HG03135 (cell line): ENCODE measurements around the gene NECAB2.

ENCODE experiments used
- ATAC-seq: cut with Tn5 transposase; IDR thresholded peaks from one replicate; pipeline ENCODE4 v1.9.1; 2021; ENCODE audit warnings: mild to moderate bottlenecking, moderate library complexity; ENCODE audit not compliant: unreplicated experiment

NECAB2 gene

DNA sequence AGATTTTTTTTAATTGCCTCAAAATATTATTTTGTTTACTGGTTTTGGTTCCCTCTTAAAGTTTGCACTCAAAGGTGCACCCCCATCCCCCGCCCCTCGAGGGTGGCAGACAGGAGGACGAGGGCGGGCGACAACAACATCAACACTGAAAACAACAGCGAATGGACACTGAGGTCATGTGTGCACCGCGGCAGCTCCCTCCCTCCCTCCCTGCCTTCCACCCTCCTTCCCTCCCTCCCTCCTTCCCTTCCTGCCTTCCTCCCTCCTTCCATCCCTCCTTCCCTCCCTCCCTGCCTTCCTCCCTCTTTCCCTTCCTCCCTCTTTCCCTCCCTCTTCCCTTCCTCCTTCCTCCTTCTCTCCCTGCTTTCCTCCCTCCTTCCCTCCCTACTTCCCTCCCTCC, 16.5 kb upstream of the NECAB2 start:
- no peak for ATAC-seq

DNA sequence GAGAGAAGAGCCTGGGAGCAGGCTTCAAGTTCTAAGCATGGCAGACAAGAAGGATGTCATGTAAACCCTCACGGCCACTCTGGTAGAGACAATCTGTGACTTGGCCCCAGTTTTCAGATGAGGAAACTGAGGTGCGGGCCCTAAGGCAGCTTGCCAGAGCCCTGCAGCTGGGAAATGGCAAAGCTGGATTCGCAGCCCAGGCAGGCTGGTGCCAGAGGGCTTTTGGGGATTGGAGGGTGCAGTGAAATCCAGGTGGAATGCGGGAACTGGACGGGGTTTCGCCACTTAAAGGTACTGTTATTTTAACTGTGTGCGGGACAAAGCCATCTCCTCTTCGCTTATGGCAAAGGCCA, 15.5 kb upstream of the NECAB2 start:
- no peak for ATAC-seq

DNA sequence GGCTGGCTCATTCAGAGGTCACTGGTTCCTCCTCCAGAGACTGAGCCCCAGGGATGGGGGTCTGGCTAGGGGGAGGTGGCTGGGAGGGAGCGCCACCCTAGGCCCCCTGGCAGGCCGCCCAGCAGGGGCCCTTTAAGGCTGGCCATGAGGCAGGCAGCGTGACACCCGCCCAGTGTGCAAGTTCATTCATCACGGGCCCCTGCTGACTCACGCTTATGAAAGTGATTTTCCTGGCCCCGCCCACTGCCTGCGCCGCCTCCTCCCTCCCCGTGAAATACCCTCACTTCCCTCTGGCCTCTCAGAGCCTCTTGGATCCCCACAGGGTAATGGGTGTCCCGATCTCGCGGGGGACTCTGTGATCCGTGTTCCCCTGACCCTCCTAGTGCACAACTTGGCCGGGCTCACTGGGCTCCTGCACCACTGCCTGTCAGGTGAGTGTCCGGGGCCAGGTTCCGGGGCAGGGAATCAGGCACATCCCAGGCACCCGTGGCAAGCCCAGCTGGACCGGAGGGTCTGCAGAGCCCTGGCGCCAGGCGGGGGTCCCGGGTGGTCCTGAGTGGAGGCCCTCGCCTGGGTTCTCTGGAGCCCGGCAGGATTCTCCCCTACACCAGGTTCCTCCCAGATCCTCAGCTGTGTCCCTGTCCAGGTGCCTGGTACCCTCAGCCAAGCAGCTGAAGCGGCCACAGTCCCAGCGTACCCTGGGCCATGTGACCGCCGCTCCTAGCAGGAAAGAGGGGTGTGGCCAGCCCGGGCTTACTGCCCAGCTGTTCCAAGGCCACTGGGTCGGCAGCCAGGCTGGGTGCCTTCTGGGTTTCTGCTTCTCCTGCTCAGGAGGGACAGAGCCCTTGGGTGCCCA, 14.9 kb upstream of the NECAB2 start, which contains the start of gene OSGIN1:
TSS of gene OSGIN1 (plus strand) at position 301 of the 856 bp plus-strand sequence. CDS start 4,432 bp downstream, outside the sequence.
- peak; percentile 78 for ATAC-seq

DNA sequence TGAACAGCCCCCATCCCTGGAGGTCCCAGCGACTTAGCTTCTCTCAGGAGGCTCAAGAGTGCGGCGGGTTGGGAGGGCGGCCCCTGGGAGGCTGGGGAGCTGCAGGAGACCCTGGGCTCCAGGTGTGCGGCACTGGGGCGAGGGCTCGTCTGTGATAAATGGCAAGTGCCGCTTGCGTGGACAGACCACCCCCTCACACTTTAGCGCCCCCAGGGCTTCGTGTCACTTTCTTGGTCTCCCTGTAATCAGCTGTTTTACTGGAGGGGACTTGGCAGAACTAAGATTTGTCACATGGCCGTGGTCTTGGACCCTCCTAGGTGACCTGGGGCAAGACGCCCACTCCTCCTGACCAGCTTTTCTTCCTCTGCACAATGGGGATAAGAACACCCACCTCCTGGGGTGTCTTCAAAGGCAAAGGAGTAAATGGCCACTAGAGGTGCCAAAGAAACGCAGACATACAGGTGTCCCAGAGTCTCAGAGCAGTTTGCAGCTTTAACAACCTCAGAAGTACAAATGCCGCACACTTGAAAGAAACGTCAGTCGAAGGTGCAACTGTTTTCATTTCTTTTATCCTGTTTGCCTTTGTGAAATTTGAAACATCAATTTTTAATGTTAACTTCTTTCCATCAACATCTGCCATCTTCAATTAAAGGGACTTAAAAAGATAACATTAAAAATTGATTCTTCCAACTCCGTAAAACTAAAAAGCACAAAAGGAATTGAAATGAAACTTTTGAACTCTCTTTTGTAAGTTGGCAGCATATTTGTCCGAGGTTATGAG, 14.1 kb upstream of the NECAB2 start:
- ATAC-seq = no peak

DNA sequence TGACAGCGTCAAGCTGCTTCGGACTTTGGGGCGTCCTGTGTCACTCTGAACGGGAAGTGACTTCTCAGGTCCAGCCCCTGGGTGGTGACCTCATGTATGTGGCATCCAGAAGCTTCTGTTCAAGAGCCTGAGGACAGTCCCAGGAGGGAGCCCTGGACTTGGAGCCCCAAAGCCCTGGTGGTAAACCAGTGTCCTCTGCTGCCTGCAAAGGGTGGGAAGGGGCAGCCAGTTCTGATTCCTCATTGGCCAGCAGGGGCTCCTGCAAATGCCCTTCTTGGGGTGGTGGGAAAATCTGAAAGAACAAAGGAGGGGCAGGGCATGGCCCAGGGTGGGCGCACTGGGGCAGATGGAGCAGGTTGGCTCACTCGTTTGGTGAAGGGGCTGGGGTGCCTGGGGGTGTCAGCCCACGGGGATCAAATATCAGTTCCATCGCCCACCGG, 13.4 kb upstream of the NECAB2 start:
- ATAC-seq = no peak

DNA sequence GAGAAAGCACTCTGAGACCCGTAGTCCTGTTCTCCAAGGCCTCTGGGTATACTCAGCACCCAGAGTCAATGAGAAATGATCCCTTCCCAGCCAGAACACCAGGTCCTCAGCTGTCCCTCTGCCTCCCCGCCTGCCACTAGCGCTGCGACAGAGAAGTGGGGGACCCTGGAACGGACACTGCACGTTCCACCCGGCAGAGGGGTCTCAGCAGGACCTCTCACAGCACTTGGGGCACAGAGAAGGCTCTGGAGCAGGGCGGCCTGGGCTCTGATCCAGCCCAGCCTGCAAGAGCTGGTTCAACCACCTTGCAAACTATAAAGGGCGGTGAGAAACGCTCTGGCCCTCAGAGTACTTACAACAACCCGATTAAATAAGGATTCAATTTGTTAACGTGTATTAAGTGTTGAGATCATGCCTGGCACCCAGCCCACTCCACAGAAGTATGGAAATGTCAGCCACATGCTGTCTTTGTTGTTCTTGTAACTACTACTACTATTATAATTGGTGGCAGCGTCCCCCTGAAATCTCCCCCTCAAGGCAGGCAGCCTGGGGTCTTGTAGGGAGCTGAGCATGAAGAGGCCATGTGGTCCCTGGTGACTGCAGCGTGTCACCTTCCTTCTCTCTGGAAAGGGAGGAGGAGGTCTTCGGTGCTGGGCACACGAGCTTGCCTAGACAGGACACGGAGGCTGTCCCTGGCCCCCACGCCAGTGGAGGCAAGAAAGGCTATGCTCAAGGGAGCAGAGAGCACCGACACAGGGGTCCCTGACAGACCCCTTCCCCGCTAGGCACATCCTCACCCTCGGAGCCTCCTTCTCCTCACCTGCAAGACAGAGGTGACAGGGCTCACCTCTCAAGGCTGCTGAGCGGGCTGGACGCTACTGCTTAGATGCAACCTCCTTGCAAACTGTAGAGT, 12.6 kb upstream of the NECAB2 start:
- no peak for ATAC-seq

DNA sequence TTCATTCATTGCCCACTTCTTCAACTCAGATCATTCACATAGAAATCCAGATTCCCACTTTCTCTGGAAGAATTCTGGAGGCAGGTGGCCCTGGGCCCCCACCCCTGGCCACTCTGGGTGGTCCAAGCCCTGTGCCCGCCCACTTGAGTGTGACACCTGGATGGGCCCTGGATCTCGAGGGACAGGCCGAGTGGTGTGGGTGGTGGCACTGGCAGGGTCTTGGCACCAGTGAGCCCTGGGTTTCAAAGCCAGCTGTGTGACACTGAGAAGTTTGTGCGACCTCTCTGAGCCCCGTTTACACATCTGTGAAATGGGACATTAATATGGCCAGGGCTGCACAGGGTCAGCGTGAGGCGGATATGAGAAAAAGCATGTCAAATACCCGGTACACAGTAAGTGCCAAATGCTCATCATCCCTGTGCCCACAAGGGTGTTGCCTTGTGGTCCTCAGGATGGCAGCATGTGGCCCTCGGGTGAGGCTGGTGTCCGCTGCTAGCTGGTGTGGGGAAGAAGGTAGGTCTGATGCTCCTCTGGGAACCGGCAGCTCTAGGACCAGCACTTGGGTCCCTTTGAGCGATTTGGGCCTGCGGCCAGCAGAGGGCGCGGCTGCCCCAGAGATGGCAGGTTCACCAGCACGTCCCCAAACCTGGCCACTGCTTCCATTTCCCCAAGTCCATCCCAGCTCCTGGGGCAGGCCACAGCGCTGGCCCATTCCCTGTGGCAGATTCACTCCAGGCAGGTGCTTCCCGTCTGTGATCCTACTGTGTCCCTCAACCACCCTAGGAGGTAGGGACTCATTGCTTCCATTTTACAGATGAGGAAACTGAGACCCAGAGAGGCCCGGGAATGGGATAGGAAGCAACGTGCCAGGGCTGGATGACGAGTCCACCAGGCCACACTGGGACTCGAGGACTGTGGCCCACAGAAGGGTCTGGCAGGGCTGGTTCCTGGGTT, 11.4 kb upstream of the NECAB2 start:
- ATAC-seq = no peak

DNA sequence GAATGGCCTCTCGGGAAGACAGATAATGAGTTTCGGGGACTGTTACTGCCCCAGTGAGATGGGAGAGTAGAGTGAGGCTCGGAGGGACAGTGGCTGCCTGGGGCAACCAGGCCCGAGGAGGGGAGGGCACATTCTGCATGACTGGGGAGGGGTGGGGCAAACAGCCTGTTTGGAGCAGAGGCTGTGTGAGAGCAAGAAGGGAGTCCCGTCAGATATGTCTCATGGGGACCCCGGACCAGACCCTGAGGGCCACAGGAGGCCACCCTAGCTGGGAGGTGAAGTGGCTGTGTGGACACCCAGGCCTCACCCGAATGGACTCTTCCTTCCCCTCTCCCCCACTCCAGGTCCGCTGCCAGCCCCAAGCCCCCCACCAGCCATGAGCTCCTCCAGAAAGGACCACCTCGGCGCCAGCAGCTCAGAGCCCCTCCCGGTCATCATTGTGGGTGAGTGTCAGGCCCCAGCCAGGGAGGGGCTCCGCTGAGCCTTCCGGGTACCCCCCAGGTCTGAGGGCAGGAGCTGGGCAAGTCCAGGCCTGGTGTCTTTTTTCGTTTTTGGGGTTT, 10.7 kb upstream of the NECAB2 start:
- ATAC-seq = no peak

DNA sequence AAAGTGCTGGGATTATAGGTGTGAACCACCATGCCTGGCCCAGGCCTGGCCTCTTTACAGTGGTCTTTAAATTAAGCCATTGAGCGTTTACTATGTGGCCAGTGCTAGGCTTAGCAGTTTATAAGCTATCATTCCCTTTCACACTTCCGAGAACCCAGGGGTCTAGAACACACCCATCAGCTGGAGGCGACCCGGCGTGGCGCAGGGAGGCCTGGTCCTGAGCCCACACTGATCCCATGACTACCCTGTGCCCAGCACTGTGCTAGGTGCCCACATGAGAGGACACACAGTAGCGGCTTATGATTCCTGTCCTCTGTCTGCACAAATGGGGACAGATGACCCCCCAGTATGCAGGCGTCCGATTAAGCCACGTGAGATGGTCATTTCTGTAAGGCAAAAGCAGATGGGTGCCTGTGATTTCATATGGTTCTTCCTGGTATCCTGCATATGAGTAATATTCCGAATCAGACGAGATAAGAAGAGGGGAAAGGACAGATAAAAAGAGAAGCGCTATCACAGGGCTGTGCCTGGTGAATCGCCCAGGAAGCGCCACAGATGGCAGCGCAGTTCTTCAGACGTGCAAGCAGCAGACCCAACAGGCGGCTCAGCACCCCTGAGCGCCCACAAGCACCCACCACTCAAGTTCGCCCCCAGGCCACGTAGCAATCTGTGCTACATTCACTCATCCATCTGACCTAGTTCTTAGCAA, 9.8 kb upstream of the NECAB2 start:
- no peak for ATAC-seq

DNA sequence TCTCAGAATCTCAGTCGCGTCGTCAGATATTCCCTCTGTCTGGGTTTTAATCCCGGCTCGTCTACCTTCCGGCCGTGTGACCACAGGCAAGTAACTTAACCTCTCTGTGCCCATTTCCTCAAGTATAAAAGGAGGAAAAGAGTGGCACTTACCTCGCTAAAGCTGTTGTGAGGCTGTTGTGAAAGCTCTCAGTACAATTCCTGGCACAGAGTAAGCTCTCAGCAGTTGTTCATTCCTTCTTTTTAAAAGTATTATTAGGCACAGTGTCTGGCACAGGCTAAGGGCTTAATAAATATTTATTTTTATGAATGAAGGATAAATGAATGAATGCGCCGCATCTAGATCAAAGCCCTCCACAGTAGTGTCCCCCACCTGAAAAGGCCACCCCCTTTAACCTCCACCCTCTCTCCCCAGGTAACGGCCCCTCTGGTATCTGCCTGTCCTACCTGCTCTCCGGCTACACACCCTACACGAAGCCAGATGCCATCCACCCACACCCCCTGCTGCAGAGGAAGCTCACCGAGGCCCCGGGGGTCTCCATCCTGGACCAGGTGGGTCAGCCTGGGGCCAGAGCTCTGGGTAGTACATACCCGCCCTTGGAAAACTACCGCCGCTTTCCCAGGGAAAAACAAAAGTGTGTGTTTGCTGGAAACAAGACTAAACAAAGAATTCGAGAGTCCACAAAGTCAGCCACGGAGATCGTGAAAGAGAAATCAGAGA, 9.0 kb upstream of the NECAB2 start:
- ATAC-seq = no peak

DNA sequence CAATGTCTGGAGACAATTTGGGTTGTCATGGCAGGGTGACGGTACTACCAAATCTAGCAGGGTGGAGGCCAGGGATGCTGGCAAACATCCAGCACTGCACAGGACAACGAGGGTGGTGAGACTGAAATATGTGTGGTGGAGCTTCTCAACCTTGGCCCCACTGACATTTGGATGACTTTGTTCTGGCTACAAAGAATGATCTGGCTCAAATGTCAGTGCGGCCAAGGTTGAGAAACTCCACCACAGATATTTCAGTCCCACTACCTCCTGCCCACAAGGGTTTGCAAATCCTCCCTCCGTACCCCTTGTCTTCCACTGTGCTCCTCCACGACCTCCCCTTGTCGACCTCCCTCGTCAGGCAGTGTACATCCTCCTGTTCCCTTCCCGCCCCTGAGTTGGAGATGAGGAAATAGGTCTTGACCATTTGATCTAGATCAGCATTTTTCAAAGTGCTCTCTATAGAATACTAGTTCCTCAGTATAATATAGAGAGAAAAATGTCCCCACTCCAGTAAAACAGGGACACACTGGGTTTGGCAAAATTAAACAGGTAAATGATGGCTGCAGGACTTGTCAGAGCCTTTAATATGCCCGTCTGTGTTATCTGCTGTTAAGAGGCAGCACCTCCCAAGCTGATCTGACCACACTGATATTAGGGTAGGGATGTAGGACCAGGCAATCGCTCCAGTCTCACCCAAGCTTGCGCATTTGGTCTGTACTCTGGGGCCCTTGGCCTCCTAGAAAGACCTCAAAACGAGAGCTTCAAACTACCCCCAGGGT, 8.2 kb upstream of the NECAB2 start:
- no peak for ATAC-seq

DNA sequence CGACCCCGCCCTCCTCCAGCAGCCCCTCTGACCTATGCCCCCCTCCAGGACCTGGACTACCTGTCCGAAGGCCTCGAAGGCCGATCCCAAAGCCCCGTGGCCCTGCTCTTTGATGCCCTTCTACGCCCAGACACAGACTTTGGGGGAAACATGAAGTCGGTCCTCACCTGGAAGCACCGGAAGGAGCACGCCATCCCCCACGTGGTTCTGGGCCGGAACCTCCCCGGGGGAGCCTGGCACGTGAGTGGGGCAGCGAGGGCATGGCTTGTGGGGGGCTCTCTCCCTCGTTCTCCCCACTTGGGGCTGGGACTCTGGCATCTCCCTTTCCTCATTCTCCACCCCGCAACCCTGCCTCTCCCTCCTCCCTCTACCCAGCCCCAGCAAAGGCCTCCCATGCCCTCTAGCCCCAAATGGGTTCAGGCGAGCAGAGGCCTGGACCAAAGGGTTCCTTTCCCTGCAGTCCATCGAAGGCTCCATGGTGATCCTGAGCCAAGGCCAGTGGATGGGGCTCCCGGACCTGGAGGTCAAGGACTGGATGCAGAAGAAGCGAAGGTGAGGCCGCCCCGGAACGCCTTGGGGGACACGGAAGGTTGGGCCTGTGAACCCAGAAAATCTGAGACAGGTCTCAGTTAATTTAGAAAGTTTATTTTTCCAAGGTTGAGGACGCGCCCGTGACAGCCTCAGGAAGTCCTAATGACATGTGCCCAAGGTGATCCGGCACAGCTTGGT, 7.4 kb upstream of the NECAB2 start:
- no peak for ATAC-seq

DNA sequence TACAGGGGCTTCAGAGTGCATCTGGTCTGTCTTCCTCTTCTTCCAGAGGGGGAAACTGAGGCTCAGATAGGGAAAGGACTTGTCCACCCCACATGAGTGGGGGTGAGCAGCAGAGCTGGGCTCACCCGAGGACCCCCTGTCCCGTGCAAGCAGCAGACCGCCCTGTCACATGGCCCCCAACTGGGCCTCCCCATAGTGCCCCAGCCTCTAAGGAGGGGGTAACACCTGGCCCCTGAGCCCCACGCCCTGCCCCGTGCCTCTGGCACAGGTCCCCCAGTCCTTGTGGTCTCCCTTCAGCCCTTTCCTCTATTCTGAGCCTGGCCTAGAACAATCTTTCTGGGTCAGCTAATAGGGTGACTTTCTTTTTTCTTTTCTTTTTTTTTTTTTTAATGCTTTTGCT, 6.5 kb upstream of the NECAB2 start:
- no peak for ATAC-seq

DNA sequence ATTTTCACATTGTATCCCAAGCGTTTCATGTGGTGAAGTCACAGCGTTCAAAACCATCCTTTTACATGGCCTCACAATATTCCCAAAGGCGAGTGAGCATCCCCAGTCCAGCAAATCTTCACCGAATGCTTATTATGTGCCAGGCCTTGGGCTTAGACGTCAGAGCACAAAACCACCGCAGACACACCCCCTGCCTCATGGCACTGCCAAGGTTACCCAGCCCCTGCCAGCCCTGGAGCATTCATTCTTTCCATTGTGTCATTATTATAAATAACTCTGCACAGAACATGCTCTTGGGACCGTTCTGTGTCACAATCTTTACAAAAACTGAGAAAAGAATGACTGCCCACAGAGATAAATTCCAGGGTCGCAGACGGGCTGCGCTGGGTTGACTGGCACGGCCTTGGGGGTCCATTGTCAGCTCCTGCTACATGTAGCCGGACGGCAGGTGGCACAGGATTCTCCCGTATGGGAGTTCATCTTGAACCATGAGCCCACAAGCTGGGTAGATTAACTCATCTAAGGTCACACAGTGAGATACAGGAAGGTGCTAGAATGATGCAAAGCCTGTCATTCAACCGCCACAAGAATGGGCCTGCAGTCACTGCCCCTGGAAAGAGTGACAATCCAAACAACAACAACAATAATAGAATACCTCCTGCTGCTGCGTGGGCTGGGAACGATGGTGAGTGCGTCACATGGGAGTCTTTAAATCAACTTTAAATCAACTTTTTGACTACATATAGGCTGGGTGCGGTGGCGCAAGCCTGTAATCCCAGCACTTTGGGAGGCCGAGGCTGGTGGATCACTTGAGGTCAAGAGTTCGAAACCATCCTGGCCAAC, 4.5 kb upstream of the NECAB2 start:
- ATAC-seq = no peak

DNA sequence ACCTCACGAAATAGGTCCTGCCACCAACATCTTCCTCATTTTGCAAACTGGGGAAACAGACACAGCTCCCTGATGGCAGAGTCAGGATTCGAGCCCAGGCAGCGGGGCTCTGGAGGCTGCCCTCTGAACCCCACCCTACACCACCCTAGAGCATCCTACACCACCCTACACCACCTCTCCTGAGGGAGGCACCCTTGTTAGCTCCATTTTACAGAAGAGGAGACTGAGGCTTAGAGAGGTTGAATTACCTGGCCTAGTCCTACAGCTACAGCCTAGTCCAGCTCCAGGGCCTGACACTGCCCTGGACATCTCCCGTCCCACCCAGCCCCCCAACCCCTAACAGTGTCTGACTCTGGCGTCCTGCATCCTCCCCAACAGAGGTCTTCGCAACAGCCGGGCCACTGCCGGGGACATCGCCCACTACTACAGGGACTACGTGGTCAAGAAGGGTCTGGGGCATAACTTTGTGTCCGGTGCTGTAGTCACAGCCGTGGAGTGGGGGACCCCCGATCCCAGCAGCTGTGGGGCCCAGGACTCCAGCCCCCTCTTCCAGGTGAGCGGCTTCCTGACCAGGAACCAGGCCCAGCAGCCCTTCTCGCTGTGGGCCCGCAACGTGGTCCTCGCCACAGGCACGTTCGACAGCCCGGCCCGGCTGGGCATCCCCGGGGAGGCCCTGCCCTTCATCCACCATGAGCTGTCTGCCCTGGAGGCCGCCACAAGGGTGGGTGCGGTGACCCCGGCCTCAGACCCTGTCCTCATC, 3.2 kb upstream of the NECAB2 start:
- ATAC-seq = no peak
